Erythroblast (primary cell): Measurements from ENCODE around the gene FYN.

Experiments used
- GATA1 ChIP-seq: IDR thresholded peaks from 2 replicates; pipeline ENCODE4 v1.6.1; 2011; ENCODE audit warnings: low read depth, mild to moderate bottlenecking, control low read depth, low read length, moderate library complexity
- POLR2A ChIP-seq: IDR thresholded peaks from 2 replicates; pipeline ENCODE4 v1.6.1; 2011; ENCODE audit warnings: mild to moderate bottlenecking, low read length

GRCh38 chr6:111771629-111772028 is 101.6 kb downstream of the FYN start:
- TF ChIP-seq POLR2A (no peak), GATA1 (no peak)
